Right atrium auricular region (tissue), 2 donors: Measurements from ENCODE around the gene LAMA4. TPM values are rescaled to one million over a fixed set of nuclear protein-coding genes. Genes with fewer than 3 reads are reported as not detected.

Experiments used
- DNase-seq: peaks from one replicate; pipeline ENCODE4 v3.0.0-alpha.2; 2019; ENCODE audit warnings: low spot score
- H3K27ac ChIP-seq, 2 donors: fragments of 200-600 bp; sonication (generic); 1 replicate in 1 of 2; 2 replicates in 1 of 2; pipeline ENCODE4 v1.5.1; 2016 to 2019
- H3K27me3 ChIP-seq, 2 donors: fragments of 200-600 bp; sonication (generic); one replicate each; pipeline versions ENCODE4 v1.5.1 to v1.6.0; 2017 to 2019
- H3K36me3 ChIP-seq: fragments of 200-600 bp; sonication (generic); one replicate; pipeline ENCODE4 v1.5.1; 2016
- H3K4me1 ChIP-seq, 2 donors: fragments of 200-600 bp; sonication (generic); one replicate each; pipeline versions ENCODE4 v1.5.1 to v1.6.0; 2017 to 2019
- H3K4me3 ChIP-seq, 2 donors: fragments of 200-600 bp; sonication (generic); 1 replicate in 1 of 2; 2 replicates in 1 of 2; pipeline ENCODE4 v1.5.1; 2017 to 2019; ENCODE audit warnings: mild to moderate bottlenecking in 1 of 2, moderate library complexity in 1 of 2
- H3K9me3 ChIP-seq, 2 donors: fragments of 200-600 bp; sonication (generic); one replicate each; pipeline ENCODE4 v1.5.1; 2019
- total RNA-seq, 2 donors: library from RNA; depleted of rRNA; stranded (reverse); fragments of >200 nt; gene quantifications; one replicate each; pipeline ENCODE4 v1.1.0, GENCODE V29; 2016
- TF ChIP-seq, protein P1 (sequence below), 2 donors: fragments of 200-600 bp; sonication (generic); IDR thresholded peaks; one replicate each; pipeline ENCODE4 v1.5.1; 2019; ENCODE audit warnings: antibody characterized with exemption in 2 of 2

Gene LAMA4
- total RNA-seq, 2 donors from 2014 or later: 37.2 to 47.1 TPM

DNA sequence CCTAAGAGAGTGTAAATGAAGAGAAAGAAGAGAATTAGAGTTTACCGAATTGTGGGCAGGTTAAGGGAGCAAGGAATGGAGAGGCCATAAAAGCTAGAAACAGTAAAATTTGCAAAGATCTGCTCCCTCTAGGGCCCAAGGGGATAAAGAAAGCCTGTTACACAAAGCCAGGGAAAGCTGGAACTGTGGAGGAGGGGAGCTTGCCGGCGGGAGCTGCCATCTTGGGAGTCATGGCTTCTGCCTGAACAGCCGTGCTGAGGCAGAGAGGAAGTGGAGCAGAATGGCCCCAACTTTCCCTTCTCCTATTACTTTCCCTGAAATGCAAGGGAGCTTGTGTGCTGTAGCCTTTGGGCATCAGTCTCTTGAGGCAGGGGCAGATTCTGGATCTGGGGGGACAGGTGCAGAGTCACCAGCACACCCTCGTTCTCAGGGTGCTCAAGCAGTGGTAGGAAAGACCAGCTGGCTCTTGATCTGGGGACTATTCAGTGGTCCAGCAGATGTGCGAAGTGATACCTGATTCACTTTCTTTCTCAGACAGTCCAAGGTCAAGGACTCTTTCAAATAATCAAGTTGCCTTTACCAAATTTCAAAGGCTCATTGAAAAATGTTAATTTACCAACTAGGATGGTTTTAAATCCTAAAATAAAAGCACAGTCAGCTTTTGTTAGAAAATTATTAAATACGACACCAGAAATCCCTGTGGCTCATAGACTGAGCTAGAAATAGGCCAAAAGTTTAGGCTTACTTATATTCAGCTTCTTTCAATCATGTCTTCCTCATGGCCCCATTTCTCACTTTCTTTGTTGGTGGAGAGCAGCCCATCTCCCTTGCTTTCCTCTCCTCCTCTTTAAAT lies 25.7 kb downstream of the LAMA4 start:
- no peaks in the 10 kb centered on the region for H3K27me3 ChIP-seq

DNA sequence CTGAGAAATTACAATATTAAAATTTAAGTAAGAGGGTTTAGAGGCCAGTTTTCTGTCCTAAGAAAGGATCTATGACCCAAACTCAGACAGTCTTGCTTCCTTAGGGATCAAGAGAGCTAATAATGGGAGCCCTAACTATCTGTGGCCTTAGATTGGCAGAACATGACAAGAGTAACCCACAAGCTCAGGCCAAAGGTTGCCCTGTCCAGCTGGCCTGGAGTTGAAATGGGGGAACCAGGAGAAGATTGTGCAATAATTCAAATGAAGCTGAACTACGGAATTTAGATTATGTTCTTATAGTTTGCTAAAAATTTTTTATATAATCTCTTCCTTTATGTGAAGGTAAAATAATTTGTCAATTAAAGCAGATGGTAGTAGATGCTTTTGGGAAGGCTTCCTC lies 26.4 kb downstream of the LAMA4 start:
- H3K4me3 ChIP-seq: no peak overlapping the region
- DNase-seq: no peak
- no peaks in the 10 kb centered on the region for H3K27me3 ChIP-seq
- no peaks in the 10 kb centered on the region for H3K9me3 ChIP-seq
- TF ChIP-seq, protein P1, sequence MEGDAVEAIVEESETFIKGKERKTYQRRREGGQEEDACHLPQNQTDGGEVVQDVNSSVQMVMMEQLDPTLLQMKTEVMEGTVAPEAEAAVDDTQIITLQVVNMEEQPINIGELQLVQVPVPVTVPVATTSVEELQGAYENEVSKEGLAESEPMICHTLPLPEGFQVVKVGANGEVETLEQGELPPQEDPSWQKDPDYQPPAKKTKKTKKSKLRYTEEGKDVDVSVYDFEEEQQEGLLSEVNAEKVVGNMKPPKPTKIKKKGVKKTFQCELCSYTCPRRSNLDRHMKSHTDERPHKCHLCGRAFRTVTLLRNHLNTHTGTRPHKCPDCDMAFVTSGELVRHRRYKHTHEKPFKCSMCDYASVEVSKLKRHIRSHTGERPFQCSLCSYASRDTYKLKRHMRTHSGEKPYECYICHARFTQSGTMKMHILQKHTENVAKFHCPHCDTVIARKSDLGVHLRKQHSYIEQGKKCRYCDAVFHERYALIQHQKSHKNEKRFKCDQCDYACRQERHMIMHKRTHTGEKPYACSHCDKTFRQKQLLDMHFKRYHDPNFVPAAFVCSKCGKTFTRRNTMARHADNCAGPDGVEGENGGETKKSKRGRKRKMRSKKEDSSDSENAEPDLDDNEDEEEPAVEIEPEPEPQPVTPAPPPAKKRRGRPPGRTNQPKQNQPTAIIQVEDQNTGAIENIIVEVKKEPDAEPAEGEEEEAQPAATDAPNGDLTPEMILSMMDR (IDR thresholded peaks at IDR 0.05): no peak
- H3K36me3 ChIP-seq: no peaks in the 10 kb centered on the region
- peaks cover 0 to 52% of the 10 kb centered on the region in 2 donors for H3K4me1 ChIP-seq
- peak overlapping the region; percentile 33 to 44 for H3K27ac ChIP-seq

More for the DNA sequence above, 25.7 kb downstream of the LAMA4 start:
- Histone ChIP-seq H3K27ac (peak overlapping the region in 1 of 2 donors; percentile 33), H3K9me3 (no peaks in the 10 kb centered on the region), H3K4me1 (peaks cover 0 to 52% of the 10 kb centered on the region in 2 donors), H3K4me3 (no peak overlapping the region), H3K36me3 (no peaks in the 10 kb centered on the region)
- TF ChIP-seq, protein P1 (IDR thresholded peaks at IDR 0.05): no peak
- no peak for DNase-seq

DNA sequence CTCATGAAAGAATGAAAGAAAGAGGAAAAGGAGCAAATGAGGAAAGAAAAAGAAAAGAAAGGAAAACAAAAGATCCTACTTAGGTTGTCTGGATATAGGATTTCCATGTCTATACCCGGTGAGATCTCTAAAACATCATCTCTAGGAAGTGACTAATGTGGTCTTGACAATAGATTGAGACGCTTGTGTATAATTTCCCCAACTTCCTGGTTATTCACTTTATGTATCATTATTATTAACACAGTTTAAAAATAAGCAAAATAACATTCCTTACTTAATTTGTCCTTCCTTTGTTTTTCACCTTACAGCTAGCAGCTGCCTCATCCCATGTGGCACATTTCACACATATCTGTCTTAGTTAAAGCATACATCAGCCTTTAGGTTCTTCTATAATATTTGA lies 27.0 kb downstream of the LAMA4 start:
- no peaks in the 10 kb centered on the region for H3K9me3 ChIP-seq
- H3K4me1 ChIP-seq: peaks cover 0 to 52% of the 10 kb centered on the region in 2 donors
- no peaks in the 10 kb centered on the region for H3K36me3 ChIP-seq
- H3K27ac ChIP-seq: peak overlapping the region; percentile 33 to 44
- no peak for DNase-seq
- no peaks in the 10 kb centered on the region for H3K27me3 ChIP-seq
- no peak overlapping the region for H3K4me3 ChIP-seq
- TF ChIP-seq, protein P1 (IDR thresholded peaks at IDR 0.05): no peak

DNA sequence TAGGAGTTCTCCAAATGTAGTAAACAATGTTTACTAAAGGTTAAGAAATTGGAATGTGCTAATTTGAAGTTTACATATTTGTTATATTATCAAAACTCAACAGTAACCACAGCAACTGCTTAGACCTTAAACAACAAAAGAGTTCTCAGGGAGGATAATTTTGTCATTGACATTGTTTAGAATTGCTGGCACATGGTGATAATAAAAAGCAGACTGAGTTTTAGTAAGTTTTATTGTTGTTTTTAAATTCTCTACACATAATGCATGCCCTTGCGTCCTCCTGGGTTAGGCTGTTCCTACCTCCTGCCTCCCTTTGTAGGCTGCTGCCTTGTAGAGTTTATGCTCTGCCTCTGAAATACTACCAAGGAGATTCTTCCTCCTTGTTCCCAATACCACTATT lies 28.7 kb downstream of the LAMA4 start:
- Histone ChIP-seq H3K9me3 (no peaks in the 10 kb centered on the region), H3K4me1 (peaks cover 0 to 54% of the 10 kb centered on the region in 2 donors)
- DNase-seq: no peak

DNA sequence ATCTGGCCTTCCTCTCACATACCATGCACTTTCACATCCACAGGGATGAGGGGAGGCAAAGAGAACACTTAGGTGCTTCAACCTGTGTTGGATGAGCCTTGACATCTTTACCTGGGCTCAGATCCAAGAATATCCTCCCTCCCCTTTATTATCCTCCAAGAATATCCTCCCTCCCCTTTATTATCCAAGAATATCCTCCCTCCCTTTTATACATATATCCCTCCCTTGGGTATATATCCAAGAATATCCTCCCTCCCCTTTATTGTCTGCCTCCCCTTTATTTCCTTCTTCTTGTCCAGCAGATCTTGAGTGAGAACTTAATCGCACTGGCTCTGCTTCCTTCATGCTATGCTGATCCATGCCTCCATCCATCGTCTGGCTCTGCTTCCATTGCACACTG lies 30.3 kb downstream of the LAMA4 start:
- Histone ChIP-seq H3K27me3 (no peaks in the 10 kb centered on the region), H3K4me1 (peaks cover 0 to 64% of the 10 kb centered on the region in 2 donors), H3K4me3 (no peak overlapping the region), H3K9me3 (no peaks in the 10 kb centered on the region), H3K36me3 (no peaks in the 10 kb centered on the region), H3K27ac (peak overlapping the region; percentile 34 to 69)
- TF ChIP-seq, protein P1 (IDR thresholded peaks at IDR 0.05): no peak
- no peak for DNase-seq

More for the DNA sequence above, 28.7 kb downstream of the LAMA4 start:
- Histone ChIP-seq H3K36me3 (no peaks in the 10 kb centered on the region), H3K27ac (no peak overlapping the region), H3K4me3 (no peak overlapping the region), H3K27me3 (no peaks in the 10 kb centered on the region)
- TF ChIP-seq, protein P1 (IDR thresholded peaks at IDR 0.05): no peak
